GM21576 (cell line): ENCODE results near the gene CMTM5.

Experiments
- ATAC-seq: cut with Tn5 transposase; IDR thresholded peaks from one replicate; pipeline ENCODE4 v1.9.1; 2021; ENCODE audit warnings: mild to moderate bottlenecking, moderate library complexity; ENCODE audit not compliant: unreplicated experiment

Gene CMTM5

GRCh38 chr14:23376482-23377197 is at the start of gene CMTM5:
Gene CMTM5, plus strand, starts transcription at chr14:23377046. Its CDS starts 206 bp downstream, at chr14:23377252.
- no peak for ATAC-seq

GRCh38 chr14:23327947-23328744 is 48.7 kb upstream of the CMTM5 start:
- ATAC-seq, result peak; percentile 64

GRCh38 chr14:23335623-23336022 is 41.2 kb upstream of the CMTM5 start:
- no peak for ATAC-seq

GRCh38 chr14:23339506-23340268 is 37.2 kb upstream of the CMTM5 start:
- no peak for ATAC-seq

- ATAC-seq, result no peak
Measured at GRCh38 chr14:23344481-23344880, 32.4 kb upstream of the CMTM5 start.

- no peak for ATAC-seq
Measured at GRCh38 chr14:23345987-23346692, 30.7 kb upstream of the CMTM5 start.

- no peak for ATAC-seq
Measured at GRCh38 chr14:23346693-23347405, 30.0 kb upstream of the CMTM5 start.

- ATAC-seq, result no peak
Measured at GRCh38 chr14:23347406-23348296, 29.2 kb upstream of the CMTM5 start.

GRCh38 chr14:23348297-23348655 is 28.6 kb upstream of the CMTM5 start:
- ATAC-seq, result no peak

GRCh38 chr14:23349156-23349845 is 27.5 kb upstream of the CMTM5 start:
- no peak for ATAC-seq

- ATAC-seq, result no peak
Measured at GRCh38 chr14:23351681-23352505, 25.0 kb upstream of the CMTM5 start.

- no peak for ATAC-seq
Measured at GRCh38 chr14:23352506-23353432, 24.1 kb upstream of the CMTM5 start, which contains the start of gene SLC22A17. Gene SLC22A17, minus strand, starts transcription at chr14:23352887.

GRCh38 chr14:23353433-23353780 is 23.4 kb upstream of the CMTM5 start:
- ATAC-seq, result no peak

GRCh38 chr14:23354990-23355389 is 21.9 kb upstream of the CMTM5 start:
- no peak for ATAC-seq

- no peak for ATAC-seq
Measured at GRCh38 chr14:23355871-23356435, 20.9 kb upstream of the CMTM5 start.

GRCh38 chr14:23356662-23357061 is 20.2 kb upstream of the CMTM5 start:
- ATAC-seq, result no peak
